GM21423 (cell line): ENCODE measurements around the gene SNAPC5.
A peak's percentile ranks its signal among the peaks of the same experiment; 100 is the strongest.
"Not testable (repeated sequence)": the region's sequence is repeated elsewhere in the genome, so short reads cannot be mapped to it uniquely, and the experiment has no call there.

Experiments
- ATAC-seq: cut with Tn5 transposase; IDR thresholded peaks from one replicate; pipeline ENCODE4 v1.9.1; 2021; ENCODE audit warnings: mild to moderate bottlenecking, moderate library complexity; ENCODE audit not compliant: unreplicated experiment

SNAPC5 gene, protein sequence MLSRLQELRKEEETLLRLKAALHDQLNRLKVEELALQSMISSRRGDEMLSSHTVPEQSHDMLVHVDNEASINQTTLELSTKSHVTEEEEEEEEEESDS

DNA sequence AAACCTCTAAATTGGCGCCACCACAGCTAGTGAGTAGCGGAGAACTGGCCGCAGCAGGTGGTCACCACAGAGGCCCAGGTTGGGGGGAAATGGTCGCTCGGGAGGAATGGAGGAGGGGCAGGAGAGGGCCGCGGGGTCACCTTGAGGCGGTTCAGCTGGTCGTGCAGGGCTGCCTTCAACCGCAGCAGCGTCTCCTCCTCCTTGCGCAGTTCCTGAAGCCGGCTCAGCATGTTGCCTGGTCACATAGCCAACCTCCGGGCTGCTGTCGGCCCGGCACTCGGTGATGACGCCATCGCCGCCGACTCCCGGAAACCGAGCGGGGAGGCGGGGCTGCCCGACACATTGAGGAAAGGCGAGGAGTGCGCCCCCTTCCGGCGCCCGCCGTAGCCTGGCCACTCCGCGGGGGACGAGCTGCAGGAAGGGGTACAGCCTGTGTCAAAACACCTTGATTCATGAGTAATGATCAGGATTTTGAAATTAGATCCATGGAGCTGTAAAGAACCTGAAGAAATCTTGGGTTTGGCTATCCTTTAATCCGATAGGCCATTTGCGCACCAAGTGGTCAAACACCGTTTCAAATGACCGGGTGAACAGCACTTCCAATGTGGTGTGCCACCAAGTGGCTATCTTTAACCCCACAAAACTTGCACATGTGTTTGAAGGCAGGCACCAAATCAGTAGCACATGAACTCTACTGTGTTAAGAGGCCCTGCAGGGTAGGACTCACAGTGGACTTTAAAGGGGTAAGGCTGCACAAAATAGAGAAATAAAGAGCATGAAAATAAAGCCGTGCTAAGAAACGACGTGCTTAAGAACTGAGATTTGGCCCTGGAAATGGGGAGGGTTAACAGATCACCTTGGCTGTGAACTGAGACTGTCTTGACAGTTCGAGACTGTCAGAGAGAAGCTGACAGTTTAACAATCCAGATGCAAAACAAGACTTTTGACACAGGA, at the start of gene SNAPC5:
Gene SNAPC5, minus strand, starts transcription at position 261 of the 954 bp plus-strand sequence. Its CDS starts 31 bp downstream, at position 230.
- peak; percentile 86 for ATAC-seq

DNA sequence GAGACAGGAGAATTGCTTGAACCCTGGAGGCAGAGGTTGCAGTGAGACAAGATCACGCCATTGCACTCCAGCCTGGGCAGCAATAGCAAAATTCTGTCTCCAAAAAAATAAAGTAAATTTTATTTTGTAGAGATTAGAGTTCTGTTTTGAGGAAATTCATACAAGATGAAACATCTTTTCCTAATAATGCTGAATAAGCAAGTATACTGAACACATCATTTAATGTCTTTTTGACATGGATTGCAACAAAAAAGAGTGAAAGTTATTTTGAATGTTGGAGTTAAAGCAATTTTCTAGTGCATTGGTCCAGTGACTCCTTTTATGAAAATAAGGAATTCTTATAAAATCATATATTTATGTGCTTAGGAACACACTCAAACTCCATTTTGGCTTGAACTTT, 47.7 kb upstream of the SNAPC5 start:
- ATAC-seq = no peak

DNA sequence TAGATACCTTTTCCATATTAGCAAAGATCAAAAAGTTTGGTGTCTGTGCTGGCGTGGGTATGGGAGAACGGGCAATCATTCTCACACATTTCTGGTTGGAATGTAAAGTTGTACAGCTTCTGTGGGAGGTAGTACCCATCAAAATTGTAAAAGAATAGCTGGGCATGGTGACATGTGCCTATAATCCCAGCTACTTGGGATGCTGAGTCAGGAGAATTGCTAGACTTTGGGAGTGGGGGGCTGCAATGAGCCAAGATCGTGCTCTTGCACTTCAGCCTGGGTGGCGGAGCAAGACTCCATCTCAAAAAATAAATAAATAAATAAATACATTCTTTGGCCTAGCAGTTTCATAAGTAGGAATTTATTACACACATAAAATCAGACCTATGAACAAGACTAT, 45.3 kb upstream of the SNAPC5 start:
- no peak for ATAC-seq

DNA sequence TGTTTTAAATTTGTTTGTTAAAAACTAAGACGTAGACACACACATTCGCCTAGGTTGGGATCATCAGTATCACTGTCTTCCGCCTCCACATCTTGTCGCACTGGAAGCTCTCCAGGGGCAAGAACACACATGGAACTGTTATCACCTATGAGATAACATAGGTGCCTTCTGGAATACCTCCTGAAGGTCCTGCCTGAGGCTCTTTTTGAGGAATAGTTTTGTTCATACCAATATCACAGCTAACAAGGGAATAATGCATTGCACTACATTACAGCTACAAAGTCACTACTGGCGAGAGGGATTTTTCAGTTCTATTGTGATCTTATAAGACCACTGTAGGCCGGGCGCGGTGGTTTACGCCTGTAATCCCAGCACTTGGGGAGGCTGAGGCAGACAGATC, 37.5 kb upstream of the SNAPC5 start:
- ATAC-seq = no peak

DNA sequence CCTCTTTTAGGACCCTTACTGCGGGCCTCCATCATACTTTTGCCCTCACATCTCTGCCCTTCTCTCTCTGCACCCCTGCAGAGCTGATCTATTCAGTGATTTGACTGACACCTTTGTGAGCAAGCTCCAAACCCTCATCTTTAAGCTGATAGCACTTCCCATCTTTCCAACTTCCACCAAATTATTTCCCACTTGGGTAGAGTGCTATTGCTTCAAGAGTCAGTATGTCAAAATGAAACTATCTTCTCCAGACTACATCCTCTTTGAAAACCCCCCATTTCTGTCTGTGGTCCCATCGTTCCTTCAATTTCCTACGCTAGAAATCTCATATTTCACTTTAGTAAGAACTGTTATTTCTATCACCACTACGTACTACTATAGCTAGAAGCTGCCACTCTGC, 27.3 kb upstream of the SNAPC5 start:
- ATAC-seq = no peak

DNA sequence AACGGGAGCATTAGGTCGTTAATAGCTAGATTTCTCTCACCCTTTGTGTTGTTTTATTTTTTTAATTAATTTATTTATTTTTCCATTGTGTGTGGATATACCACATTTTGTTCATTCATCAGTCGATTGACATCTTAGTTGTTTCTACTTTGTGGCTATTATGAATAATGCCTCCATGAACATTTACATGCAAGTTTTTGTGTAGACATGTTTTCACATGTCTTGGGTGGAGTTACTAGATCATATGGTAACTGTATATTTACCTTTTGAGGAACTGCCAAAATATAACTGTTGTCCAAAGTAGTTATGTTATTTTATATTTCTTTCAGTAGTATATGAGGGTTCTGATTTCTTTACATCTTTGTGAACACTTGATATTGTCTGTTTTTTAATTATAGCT, 26.4 kb upstream of the SNAPC5 start:
- ATAC-seq = no peak

DNA sequence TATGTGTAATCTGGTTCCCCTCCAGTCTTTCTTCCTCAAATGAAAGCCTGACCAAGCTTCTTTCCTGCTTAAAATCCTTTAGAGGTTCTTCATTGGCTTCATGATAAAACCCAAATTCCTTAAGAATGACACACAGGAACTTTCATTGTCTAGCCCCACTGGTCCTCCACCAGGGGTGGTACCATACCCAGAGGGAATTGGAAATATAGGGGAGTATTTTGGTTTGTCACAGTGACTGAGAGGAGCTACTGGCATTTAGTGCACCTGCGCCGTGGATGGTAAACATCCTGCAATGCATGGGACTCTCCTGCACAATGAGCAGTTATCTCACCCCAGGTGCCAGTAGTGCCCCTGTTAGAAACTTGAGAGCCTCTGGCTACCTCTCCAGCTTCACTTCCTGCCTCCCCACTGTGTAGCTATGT, 18.4 kb upstream of the SNAPC5 start:
- ATAC-seq = no peak

DNA sequence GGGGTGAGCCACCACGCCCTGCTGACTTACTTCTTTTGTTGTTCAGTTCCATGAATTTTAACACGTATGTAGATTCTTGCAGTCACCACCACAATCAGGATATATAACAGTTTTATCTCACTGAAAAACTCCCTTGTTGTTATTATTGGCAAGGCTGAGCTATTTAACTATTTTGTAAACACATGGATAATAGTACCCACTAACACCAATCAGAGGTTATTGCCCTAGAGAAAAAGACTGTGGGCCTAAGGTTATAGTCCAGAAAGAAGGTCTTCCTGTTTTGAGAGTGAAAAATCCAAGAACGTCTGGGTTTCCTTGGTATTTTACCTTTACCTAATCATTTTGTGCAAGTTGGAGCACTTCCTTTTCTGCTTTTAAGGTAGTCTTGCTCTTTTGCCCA, 17.0 kb upstream of the SNAPC5 start:
- no peak for ATAC-seq

DNA sequence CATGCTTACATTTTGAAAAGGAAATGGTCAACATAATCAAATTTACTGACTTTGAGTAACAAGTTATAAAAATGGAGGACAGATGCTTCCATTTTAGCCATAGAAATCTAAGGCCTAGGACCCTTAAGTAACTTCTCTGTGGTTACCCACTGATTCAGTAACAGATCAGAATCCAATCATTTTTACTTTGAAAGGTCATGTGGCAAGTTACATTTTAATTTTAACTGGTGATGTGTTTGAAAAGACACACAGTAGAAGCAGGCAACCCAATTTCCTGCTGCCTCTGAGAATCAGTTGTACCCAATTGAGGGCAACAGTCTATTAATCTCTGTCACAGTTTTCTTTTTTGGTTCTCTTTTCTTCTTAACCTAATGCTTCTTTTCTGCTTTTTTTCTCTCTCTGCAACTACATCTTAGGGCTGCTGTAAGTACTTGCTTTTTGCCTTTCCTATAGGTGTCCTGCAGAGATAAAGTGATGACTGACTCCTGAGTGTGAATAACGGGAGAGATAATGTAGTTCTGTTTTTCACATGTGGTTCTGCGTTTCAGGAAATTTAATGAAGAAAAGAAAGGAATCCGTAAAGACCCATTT, 10.8 kb upstream of the SNAPC5 start:
- no peak for ATAC-seq

DNA sequence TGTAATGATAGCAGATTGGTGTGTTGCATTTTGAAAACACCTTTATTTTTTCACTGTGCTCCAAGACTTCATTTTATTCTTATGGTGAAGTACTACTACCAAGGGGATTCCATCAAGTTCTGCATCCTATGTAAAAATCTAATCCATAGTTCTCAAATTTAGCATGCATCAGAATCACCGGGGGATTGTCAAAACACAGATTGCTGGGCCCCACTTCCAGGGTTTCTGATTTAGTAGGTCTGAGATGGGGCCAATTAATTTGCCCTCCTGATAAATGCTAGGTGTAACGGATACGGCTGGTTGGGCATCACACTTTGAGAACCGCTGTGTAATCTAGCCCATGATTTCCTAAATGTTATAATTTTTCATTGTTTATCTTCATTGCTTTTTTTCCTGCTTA, 8.3 kb upstream of the SNAPC5 start:
- ATAC-seq = no peak

DNA sequence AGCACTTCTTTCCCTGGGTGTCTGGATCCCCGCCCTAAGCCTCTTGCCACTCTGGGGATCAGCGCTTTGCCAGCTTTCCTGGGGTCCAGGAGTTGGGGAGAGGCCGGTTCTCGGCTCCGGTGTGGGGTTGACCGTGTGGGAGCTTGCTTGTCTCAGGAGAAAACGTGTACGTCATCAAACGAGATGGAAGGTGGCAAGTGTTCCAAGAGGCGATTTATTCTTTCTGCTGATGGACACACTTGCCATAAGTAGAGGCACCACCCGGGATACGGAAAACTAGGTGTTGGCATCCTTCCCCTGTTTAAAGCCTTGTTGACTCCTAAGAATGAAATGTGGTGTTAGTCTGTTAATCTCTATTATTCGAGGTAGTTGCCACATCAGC, 7.9 kb upstream of the SNAPC5 start:
- ATAC-seq = no peak

DNA sequence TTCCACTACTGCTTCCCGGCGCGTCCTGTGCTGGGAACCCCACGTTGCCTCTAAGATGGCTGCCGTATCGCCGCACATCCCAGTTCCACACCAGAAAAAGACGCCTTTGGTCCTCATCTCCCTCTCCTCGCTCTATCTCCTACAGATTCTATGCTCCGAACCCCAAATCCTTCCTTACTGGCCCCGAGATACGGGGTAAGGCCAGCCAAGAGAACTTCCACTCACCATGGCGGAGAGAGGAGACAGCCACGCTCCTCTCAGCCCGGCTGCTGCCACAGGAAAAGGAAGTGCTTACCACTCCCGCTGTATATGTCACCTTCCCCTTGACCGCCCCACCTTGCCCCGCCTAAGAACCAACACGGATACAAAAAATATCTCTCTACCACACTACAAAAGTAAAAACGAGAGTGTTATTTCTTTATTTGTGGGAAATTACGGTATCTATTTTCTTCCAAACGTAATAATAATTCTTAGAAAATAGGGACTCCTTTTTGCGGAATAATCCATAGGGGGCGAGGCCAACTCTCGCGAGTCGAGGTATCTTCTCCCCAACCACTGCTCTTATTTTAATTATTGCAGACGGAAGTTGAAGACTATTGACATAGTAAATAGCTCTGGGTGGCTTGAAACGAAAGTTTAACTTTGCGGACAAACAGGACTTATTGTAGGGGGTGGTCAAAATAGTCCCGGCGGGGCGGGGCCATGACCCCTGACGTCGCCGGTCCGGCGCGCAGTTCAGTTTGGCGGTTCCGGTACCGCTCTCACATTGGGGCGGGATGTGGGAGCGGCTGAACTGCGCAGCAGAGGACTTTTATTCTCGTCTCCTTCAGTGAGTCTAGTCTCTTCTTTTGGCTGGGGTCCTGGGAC, 7.2 kb upstream of the SNAPC5 start, which contains the start of the genes RPL4 and ZWILCH:
Gene RPL4, minus strand, starts transcription at position 293 of the 867 bp plus-strand sequence. Its CDS starts 65 bp downstream, at position 228.
Gene ZWILCH, plus strand, starts transcription at position 764 of the 867 bp plus-strand sequence. Its CDS starts 13 bp downstream, at position 777.
- ATAC-seq = peak; percentile 72

DNA sequence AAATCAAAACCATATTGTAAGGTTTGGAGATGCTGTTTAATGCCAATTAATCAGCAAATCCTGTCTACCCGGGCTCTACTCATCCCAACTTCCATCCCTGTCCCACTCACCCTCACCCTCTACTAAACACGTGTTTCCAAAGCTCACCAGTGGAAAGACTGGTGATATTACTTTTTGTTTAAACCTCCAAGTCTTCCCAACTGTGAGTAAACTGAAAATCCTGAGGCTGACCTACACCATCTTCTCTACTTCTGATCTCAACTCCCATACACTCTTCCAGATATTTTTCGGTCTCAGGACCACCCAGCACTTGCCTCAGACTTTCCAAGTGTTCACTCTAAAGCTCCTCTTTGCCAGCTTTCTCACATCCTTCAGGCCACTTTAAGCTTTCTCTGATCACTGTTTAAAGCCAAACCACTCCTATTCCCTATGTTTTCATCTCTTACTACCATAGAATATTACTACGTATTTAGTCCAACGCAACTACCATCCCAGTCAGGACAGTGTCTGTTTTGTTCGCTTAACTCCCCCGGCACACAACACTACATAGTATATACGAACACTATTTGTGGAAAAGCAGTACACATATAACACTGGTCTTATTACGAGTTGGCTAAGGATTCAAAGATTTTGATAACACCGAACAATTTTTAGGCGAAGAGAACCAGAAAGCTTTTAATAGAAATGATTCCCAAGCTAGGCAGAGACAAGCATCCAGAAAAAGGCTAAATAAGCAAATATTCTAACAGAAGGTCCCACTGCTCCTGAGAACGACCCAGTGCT, 6.4 kb upstream of the SNAPC5 start:
- no peak for ATAC-seq

DNA sequence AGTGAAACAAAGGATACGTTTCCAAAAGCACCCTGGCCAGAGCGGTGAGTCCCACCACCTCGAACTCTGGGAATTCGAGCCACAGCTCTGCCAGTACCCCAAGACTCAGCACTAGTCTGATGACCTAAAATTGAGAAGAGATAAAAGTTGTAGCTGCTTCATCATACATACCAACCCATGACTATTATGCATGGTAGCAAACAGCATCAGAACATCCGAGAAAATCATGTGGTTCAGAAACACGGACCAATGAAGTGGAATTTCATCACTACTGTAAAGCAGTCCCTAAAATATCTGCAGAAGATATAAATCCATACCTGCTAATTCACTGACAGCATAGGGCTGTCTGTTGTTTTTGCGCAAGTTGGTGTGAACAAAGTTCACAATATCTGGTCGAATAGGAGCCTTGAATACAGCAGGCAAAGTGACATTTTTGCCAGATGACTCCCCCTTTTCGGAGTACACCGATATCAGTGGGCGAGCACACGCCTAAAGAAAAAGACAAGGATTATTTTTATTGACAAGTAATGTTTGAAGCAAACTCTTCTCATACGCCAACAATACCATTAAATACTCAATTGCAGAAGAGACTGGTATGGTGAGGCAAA, 5.6 kb upstream of the SNAPC5 start:
- not testable (repeated sequence) for ATAC-seq

DNA sequence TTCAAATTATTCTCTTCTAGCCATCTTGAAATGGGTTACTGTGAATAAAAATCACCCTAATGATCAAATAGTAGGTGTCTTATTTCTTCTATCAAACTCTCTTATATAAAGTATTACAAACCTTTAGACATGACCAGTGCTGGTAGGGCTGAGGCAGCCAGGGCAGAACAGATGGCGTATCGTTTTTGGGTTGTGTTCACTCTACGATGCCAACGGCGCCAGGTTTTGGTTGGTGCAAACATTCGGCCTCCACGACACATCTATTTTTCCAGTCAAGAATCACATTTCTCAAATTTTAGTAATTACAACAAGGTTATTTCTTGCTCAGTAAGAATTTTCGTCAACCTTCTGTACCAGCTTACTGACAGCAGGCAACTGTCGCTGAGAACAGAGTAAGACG, 4.9 kb upstream of the SNAPC5 start:
- ATAC-seq = no peak

DNA sequence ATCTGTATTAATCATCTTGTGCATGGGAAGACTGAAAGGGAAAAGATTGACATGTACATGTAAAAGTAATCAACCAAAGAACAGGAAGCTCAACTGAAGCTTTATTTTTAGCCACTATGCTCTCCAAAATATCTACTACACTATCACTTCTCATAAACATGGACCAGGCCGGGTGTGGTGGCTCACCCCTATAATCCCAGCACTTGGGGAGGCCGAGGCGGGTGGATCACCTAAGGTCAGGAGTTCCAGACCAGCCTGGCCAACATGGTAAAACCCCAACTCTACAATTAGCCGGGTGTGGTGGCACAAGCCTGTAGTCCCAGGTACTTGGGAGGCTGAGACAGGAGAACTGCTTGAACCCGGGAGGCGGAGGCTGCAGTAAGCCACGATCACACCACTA, 2.8 kb upstream of the SNAPC5 start:
- not testable (repeated sequence) for ATAC-seq

DNA sequence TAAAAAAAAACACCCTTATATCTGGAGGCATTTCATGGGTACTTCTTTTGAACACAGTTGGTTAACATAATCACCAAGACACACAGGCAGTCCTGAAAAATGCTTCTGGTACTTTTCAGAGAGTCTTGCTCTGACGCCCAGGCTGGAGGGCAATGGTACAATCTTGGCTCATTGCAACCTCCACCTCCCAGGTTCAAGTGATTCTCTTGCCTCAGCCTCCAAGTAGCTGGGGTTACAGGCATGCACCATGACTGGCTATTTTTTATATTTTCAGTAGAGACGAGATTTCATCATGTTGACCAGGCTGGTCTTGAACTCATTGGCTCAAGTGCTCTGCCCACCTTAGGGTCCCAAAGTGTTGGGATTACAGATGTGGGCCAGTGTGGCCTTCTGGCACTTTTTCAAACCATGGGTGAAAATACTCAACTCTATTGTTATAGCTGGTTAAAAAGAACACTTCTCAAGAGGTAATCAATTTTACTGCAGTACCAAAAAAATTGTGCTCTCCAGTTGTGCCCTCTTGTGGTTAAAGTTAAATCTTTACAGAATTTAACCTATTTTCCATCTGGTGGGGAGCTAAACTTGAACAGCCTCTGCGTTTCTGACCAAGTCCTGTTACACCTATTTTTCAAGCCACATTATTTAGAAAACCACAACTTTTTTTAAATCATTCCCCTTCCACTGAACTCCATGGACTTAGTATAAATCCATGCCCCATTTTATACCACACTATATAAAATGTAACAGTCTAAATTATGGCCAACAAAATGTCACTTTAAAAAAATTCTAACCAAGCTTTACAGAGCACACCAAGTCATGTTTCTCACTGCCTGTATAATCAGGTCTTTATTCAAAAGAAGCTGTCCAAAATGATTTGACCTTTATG, 1.2 kb upstream of the SNAPC5 start:
- no peak for ATAC-seq

DNA sequence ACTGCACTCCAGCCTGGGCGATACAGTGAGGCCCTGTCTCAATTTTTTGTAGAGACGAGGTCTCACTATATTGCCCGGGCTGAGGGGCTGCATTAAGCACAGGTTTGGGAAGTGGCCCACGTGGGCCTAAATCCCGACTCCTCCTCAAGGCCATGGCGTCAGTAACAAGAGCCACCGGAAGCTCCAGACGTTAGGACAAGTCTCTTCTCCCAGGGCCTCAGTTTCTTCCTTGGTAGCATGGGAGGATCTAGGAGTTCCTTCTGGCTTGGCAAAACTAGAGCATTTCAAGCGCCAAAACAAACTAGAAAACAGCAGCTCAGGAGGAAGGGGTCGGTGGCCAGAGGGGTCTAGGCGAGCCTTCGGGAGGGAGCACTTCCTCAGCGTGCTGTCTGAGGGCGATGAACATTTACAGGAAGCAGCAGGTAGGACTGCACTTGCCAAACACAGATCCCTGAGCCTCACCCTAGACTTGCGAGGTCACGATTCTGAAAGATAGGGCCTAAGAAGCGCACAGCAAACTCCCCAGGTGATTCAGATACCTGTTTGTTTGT, 536 bp downstream of the SNAPC5 start:
- peak; percentile 10 for ATAC-seq
